ENCODE measurements around the gene PHACTR1. TPM values are rescaled to one million over a fixed set of nuclear protein-coding genes. Genes with fewer than 3 reads are reported as not detected.

PHACTR1 gene
- total and polyA plus RNA-seq, 8 donors: 1.4 to 12.4 (median 9.3) TPM

DNA sequence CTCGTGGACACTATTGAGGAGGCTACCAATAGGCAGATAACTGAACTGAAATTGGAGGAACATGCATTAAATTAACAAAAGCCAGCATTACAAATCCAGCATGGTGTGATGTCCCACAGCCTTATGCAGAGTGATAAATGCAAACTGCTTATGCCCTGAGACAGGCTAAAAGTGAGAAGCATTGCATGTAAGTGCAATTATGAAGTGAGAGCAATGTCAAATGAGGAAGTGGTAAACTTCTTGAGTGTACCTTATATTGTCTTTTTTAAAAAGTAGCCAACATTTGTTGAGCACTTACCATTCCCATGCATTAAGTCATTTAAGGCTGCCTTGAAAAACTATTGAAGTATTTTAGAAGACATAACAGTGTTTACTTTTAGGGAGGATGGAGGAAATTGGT, 399.6 kb downstream of the PHACTR1 start:
- peaks cover 23 to 38% (median 33%) of the 10 kb centered on the region in 3 donors for H3K4me1 ChIP-seq
- WGBS, 2 donors: 82 to 92% methylated on average over 1 of the region's 1 CpG
- intact Hi-C loops (cut with DNase I): no loop called here
- no peak overlapping the region for H3K27ac ChIP-seq
- ATAC-seq: no peak
- TF ChIP-seq, protein P1, sequence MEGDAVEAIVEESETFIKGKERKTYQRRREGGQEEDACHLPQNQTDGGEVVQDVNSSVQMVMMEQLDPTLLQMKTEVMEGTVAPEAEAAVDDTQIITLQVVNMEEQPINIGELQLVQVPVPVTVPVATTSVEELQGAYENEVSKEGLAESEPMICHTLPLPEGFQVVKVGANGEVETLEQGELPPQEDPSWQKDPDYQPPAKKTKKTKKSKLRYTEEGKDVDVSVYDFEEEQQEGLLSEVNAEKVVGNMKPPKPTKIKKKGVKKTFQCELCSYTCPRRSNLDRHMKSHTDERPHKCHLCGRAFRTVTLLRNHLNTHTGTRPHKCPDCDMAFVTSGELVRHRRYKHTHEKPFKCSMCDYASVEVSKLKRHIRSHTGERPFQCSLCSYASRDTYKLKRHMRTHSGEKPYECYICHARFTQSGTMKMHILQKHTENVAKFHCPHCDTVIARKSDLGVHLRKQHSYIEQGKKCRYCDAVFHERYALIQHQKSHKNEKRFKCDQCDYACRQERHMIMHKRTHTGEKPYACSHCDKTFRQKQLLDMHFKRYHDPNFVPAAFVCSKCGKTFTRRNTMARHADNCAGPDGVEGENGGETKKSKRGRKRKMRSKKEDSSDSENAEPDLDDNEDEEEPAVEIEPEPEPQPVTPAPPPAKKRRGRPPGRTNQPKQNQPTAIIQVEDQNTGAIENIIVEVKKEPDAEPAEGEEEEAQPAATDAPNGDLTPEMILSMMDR (IDR thresholded peaks at IDR 0.05): no peak
- no peaks in the 10 kb centered on the region for H3K9me3 ChIP-seq
- no peak for DNase-seq
- H3K36me3 ChIP-seq: no peaks in the 10 kb centered on the region
- no peak overlapping the region for H3K4me3 ChIP-seq
- no peak for FAIRE-seq
- H3K27me3 ChIP-seq: no peaks in the 10 kb centered on the region

DNA sequence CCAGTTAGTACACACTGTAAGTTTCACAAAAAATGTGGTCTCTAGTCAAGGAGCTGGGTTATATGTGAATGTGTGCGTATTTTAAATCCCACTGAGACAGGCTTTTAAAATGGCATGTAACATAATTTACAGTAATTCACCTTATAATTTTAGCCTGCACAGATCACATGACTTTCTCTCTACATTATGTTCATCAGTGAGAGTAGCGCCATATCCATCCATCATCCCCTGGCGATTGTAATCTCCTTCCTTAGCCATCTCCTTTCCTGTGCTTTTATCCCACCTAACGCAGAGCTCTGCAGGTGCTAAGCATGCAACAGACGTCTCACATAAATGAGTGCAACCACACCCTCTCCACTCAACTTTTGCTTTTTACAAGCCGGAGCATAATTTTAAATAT, 401.0 kb downstream of the PHACTR1 start:
- intact Hi-C loops (cut with DNase I): no loop called here
- Histone ChIP-seq H3K4me3 (no peak overlapping the region), H3K36me3 (no peaks in the 10 kb centered on the region), H3K9me3 (no peaks in the 10 kb centered on the region), H3K27ac (no peak overlapping the region), H3K4me1 (peaks cover 23 to 38% (median 33%) of the 10 kb centered on the region in 3 donors), H3K27me3 (no peaks in the 10 kb centered on the region)
- DNase-seq: no peak
- TF ChIP-seq, protein P1 (IDR thresholded peaks at IDR 0.05): no peak
- 77 to 80% methylated on average over 6 of the region's 6 CpGs for WGBS, 2 donors
- ATAC-seq: no peak
- no peak for FAIRE-seq

DNA sequence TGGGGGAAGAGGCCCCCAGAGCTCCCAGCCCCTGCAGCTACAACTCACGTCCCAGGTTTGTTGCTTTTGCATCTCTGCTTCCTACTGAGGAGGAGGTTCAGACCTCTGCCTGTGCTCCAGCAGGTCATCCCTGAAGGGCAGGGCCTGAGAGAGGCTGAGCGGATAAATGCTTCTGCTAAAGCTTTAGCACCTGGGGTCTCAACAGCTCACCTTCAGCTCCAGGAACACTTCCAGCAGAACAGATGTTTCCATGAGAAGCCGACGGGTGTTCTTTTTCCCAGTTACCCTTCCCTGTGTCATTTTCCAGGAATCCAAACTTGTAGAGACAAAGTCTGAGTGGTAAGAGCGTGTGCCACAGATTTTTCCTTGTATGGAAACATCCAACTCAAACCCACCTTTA, 403.0 kb downstream of the PHACTR1 start:
- TF ChIP-seq, protein P1 (IDR thresholded peaks at IDR 0.05): no peak
- 42 to 49% methylated on average over 5 of the region's 5 CpGs for WGBS, 2 donors
- H3K4me1 ChIP-seq: peaks cover 8 to 24% (median 21%) of the 10 kb centered on the region in 3 donors
- intact Hi-C loops (cut with DNase I): no loop called here
- no peaks in the 10 kb centered on the region for H3K36me3 ChIP-seq
- no peaks in the 10 kb centered on the region for H3K9me3 ChIP-seq
- peak; percentile 34 to 58 (median 53) for ATAC-seq
- no peaks in the 10 kb centered on the region for H3K27me3 ChIP-seq
- no peak overlapping the region for H3K4me3 ChIP-seq
- peak in 4 of 6 donors; percentile 29 to 73 (median 46) for DNase-seq
- H3K27ac ChIP-seq: peak overlapping the region in 2 of 4 donors; percentile 52 to 60
- FAIRE-seq: no peak

DNA sequence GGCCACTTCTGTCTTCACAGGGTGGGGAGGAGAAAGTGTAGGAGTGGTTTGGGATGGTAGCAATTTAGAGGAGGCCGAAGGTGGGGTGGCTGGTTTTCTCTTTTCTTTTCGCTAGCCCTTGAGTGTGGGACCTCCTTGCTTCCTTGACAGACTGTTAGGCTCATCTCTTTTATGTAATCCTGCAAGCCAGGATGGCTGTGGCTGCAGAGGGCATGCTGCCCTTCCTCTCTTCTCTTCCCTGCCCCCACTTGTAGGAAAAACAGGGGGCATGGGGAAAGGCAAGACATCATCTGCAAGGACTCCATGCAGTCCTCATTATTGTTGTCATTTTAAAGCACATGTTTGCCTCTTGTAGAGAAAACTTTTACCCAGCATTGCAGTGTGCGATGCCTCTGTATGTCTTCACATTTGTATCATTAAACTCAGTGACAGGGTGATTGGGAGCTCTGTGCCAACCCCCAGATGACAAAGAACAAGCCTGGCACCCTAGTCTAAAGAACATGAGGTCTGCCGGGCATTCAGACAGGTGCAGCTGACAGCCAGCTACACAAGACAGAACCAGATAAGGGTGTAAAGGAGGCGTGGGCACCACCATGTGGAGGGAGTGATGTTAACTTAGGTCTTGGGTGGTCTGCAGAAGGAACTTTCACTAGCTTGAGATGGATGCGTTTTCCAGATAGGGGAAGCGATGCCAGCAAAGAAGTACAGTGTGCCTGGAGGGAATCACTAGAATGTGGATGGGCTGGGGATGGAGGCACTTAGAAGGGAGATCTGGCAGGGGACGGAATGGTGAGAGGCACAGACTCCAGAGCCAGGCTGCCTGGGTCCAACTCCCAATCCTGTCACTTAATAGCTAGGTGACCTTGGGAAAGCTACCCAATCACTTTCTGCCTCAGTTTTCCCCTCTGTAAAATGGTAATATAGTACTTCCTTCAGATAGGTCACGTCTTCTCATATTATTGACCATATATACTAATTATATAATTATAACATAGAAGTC, 404.2 kb downstream of the PHACTR1 start:
- ATAC-seq (peak; percentile 94 to 95 (median 94)), FAIRE-seq (no peak), DNase-seq (peak in 5 of 6 donors; percentile 68 to 87 (median 76))
- peak overlapping the region in 2 of 4 donors; percentile 52 to 60 for H3K27ac ChIP-seq
- 45 to 54% methylated on average over 9 of the region's 9 CpGs for WGBS, 2 donors
- TF ChIP-seq, protein P1 (IDR thresholded peaks at IDR 0.05): peak in 1 of 4 donors; percentile 19
- H3K9me3 ChIP-seq: no peaks in the 10 kb centered on the region
- H3K36me3 ChIP-seq: no peaks in the 10 kb centered on the region
- H3K4me1 ChIP-seq: peaks cover 8 to 24% (median 17%) of the 10 kb centered on the region in 3 donors
- intact Hi-C loops (cut with DNase I): loop anchor here in 2 of 3 donors (10.0 kb wide), 1 partner anchor 206 kb away; no protein-coding TSS in a partner anchor
- H3K27me3 ChIP-seq: no peaks in the 10 kb centered on the region
- no peak overlapping the region for H3K4me3 ChIP-seq

Data from pancreas (tissue), 10 donors.